T-cell (primary cell): ENCODE results near the gene SLC22A8. TPM values are rescaled to one million over a fixed set of nuclear protein-coding genes. Genes with fewer than 3 reads are reported as not detected.

ENCODE experiments used
- ATAC-seq, 4 experiments: fragments of 200-7000 bp in 3 of 4; fragments of 150-1000 bp in 1 of 4; cut with Tn5 transposase; replicated peaks in 1 of 4; 1 replicate in 3 of 4; 2 replicates in 1 of 4; pipeline ENCODE4 v1.10.0; 2021; ENCODE audit warnings: moderate library complexity in 3 of 4, mild to moderate bottlenecking in 2 of 4, moderate number of reproducible peaks in 1 of 4
- CTCF ChIA-PET, 2 donors: fragments of 300-600 bp; sonication (Branson Sonifier 250); formaldehyde crosslinking; loops; one replicate each; lab custom pipeline; 2022; ENCODE audit warnings: antibody characterized with exemption in 2 of 2; lab: Charles Lee
- POLR2A ChIA-PET, 2 donors: fragments of 300-600 bp; sonication (Branson Sonifier 250); formaldehyde crosslinking; loops; one replicate each; lab custom pipeline; 2022; ENCODE audit warnings: antibody characterized with exemption in 2 of 2; lab: Charles Lee
- DNase-seq, 35 experiments: peaks; one replicate each; pipeline versions ENCODE4 v3.0.0 to v3.0.0-alpha.2; 2013 to 2023
- H3K27ac ChIP-seq: one replicate; pipeline ENCODE4 v1.5.1; 2013; ENCODE audit warnings: low read length
- H3K27me3 ChIP-seq, 2 experiments: replicated peaks in 1 of 2; 1 replicate in 1 of 2; 2 replicates in 1 of 2; pipeline versions ENCODE4 v1.6.1 to v1.7.0; 2013; ENCODE audit warnings: low read length in 1 of 2, mixed read lengths in 1 of 2; ENCODE audit not compliant: control insufficient read depth in 2 of 2, insufficient read depth in 2 of 2; ENCODE audit errors: extremely low read depth in 1 of 2
- H3K36me3 ChIP-seq, 2 donors: 1 replicate in 1 of 2; 2 replicates in 1 of 2; pipeline versions ENCODE4 v1.6.1 to v1.7.0; 2013; ENCODE audit warnings: low read length in 1 of 2; ENCODE audit not compliant: control insufficient read depth in 2 of 2, insufficient read depth in 1 of 2; ENCODE audit errors: extremely low read depth in 1 of 2
- H3K4me1 ChIP-seq, 2 experiments: 1 replicate in 1 of 2; 2 replicates in 1 of 2; pipeline versions ENCODE4 v1.6.1 to v1.7.0; 2013; ENCODE audit warnings: low read length in 2 of 2, mixed read lengths in 1 of 2; ENCODE audit not compliant: insufficient read depth in 2 of 2, control insufficient read depth in 1 of 2; ENCODE audit errors: extremely low read depth in 1 of 2
- H3K4me3 ChIP-seq, 2 donors: 1 replicate in 1 of 2; 2 replicates in 1 of 2; pipeline versions ENCODE4 v1.5.1 to v1.7.0; 2013; ENCODE audit warnings: mild to moderate bottlenecking in 2 of 2, low read length in 1 of 2, moderate library complexity in 1 of 2; ENCODE audit not compliant: control insufficient read depth in 1 of 2; ENCODE audit errors: extremely low read depth in 1 of 2
- H3K9me3 ChIP-seq: 2 replicates; pipeline ENCODE4 v1.7.0; 2013
- H3K27ac Mint-ChIP-seq, 2 donors: one replicate each; pipeline ENCODE4 v1.8.0; 2020 to 2021; ENCODE audit warnings: mild to moderate bottlenecking in 2 of 2, mixed read lengths in 2 of 2
- H3K27me3 Mint-ChIP-seq, 2 donors: one replicate each; pipeline ENCODE4 v1.8.0; 2021 to 2022; ENCODE audit warnings: mixed read lengths in 2 of 2
- H3K36me3 Mint-ChIP-seq: one replicate; pipeline ENCODE4 v1.8.0; 2021; ENCODE audit warnings: mixed read lengths
- H3K4me1 Mint-ChIP-seq, 3 donors: one replicate each; pipeline ENCODE4 v1.8.0; 2020 to 2022; ENCODE audit warnings: mixed read lengths in 3 of 3, mild to moderate bottlenecking in 1 of 3
- H3K4me3 Mint-ChIP-seq, 3 donors: one replicate each; pipeline ENCODE4 v1.8.0; 2020 to 2022; ENCODE audit warnings: mild to moderate bottlenecking in 3 of 3, mixed read lengths in 3 of 3, moderate library complexity in 3 of 3
- H3K9me3 Mint-ChIP-seq, 3 donors: one replicate each; pipeline ENCODE4 v1.8.0; 2020 to 2022; ENCODE audit warnings: mixed read lengths in 3 of 3
- WGBS: methylation state at CpG from one replicate; pipeline ENCODE4 v1.1.5; 2013; ENCODE audit warnings: missing lambda C conversion rate; ENCODE audit not compliant: insufficient coverage; 5-methylcytosine and 5-hydroxymethylcytosine counted together
- total RNA-seq, 35 experiments: library from RNA in 6 of 35; stranded (reverse) in 6 of 35; fragments of 120-200 nt in 1 of 35; gene quantifications; one replicate each; pipeline versions ENCODE4 v1.2.1 to v1.2.4 and lab custom pipeline; 2013 to 2026

Gene SLC22A8
- total RNA-seq, 5 donors from 2014 or later (not counting 1 experiment from before 2014, with no cell fraction given) = not detected

DNA sequence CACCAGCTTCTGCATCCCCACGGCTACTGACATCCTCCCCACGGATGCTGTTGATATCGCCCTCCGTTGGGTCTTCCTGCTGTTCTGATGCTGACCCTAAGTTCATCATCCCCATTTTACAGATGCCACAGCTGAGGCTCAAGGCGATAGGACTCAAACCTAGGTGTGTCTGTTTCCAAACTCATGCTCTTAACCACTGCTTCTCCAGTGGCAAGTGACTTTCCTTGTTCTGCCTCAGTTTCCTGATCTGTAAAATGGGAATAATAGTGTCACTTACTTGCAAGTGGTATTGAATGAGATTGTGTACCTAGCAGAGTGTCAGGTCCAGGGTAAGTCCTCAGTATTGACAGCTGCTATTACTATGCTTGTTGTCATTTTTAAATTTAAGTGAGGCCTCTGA lies 16.5 kb downstream of the SLC22A8 start:
- H3K4me3 Mint-ChIP-seq = no peak overlapping the region
- no peaks in the 10 kb centered on the region for H3K4me1 Mint-ChIP-seq
- no peaks in the 10 kb centered on the region for H3K36me3 Mint-ChIP-seq
- H3K4me3 ChIP-seq = no peak overlapping the region
- ChIA-PET POLR2A (no interaction called here), CTCF (no interaction called here)
- H3K36me3 ChIP-seq = no peaks in the 10 kb centered on the region
- 85% methylated on average over 4 of the region's 5 CpGs for WGBS
- no peaks in the 10 kb centered on the region for H3K9me3 Mint-ChIP-seq
- no peak overlapping the region for H3K27ac ChIP-seq
- DNase-seq = no peak
- no peak for ATAC-seq
- peaks cover 21 to 34% of the 10 kb centered on the region in 2 donors for H3K27me3 Mint-ChIP-seq
- H3K27me3 ChIP-seq = peaks cover 2 to 36% of the 10 kb centered on the region in 2 experiments
- peaks cover 0 to 4% of the 10 kb centered on the region in 2 experiments for H3K4me1 ChIP-seq
- H3K27ac Mint-ChIP-seq = no peak overlapping the region
- H3K9me3 ChIP-seq = no peaks in the 10 kb centered on the region

DNA sequence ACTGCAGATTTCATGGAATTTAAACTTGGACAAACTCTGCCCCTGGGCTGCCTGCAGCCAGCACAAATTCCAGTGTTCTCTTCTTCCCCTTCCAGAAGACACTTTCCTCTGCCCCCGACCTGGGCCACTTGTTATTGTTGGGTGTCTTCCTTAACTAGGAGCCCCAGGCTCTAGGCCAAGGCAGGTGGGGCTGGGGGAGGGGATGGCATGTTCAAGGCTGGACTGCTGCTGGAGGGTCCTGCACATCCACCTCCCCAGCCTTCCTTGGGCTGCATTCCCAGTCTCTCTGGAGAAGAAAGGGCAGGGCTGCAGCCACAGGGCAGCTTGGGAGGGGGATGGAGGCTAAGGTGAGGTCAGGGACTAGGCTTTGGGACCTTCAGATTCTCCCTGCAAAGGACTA lies 19.4 kb downstream of the SLC22A8 start:
- no peak for DNase-seq
- CTCF ChIA-PET = no interaction called here
- no peaks in the 10 kb centered on the region for H3K9me3 Mint-ChIP-seq
- no peaks in the 10 kb centered on the region for H3K36me3 Mint-ChIP-seq
- H3K36me3 ChIP-seq = no peaks in the 10 kb centered on the region
- peaks cover 2 to 39% of the 10 kb centered on the region in 2 experiments for H3K27me3 ChIP-seq
- H3K27me3 Mint-ChIP-seq = peaks cover 32 to 42% of the 10 kb centered on the region in 2 donors
- POLR2A ChIA-PET = no interaction called here
- no peaks in the 10 kb centered on the region for H3K4me1 Mint-ChIP-seq
- no peak for ATAC-seq
- H3K9me3 ChIP-seq = no peaks in the 10 kb centered on the region
- H3K27ac ChIP-seq = no peak overlapping the region
- H3K4me1 ChIP-seq = peaks cover 0 to 4% of the 10 kb centered on the region in 2 experiments
- H3K4me3 ChIP-seq = no peak overlapping the region
- no CpG with 5 or more reads among the region's 1 CpG for WGBS
- H3K4me3 Mint-ChIP-seq = no peak overlapping the region
- no peak overlapping the region for H3K27ac Mint-ChIP-seq

GRCh38 chr11:62994775-62995174 lies 20.9 kb downstream of the SLC22A8 start:
- ATAC-seq (no peak), DNase-seq (no peak)
- Mint-ChIP-seq H3K27me3 (peaks cover 38 to 42% of the 10 kb centered on the region in 2 donors), H3K9me3 (no peaks in the 10 kb centered on the region), H3K27ac (no peak overlapping the region), H3K4me3 (no peak overlapping the region), H3K4me1 (no peaks in the 10 kb centered on the region), H3K36me3 (no peaks in the 10 kb centered on the region)
- Histone ChIP-seq H3K9me3 (no peaks in the 10 kb centered on the region), H3K4me3 (no peak overlapping the region), H3K36me3 (no peaks in the 10 kb centered on the region), H3K4me1 (peaks cover 0 to 4% of the 10 kb centered on the region in 2 experiments), H3K27ac (no peak overlapping the region), H3K27me3 (peaks cover 2 to 38% of the 10 kb centered on the region in 2 experiments)
- 20% methylated on average over 4 of the region's 4 CpGs for WGBS
- POLR2A ChIA-PET = interaction anchor here in 1 of 2 donors (0.6 kb wide), 1 partner anchor 33 kb away, joined by 21 read pairs; no protein-coding TSS in a partner anchor
- CTCF ChIA-PET = no interaction called here

GRCh38 chr11:62988276-62988675 lies 27.4 kb downstream of the SLC22A8 start:
- H3K4me3 Mint-ChIP-seq = no peak overlapping the region
- no peaks in the 10 kb centered on the region for H3K9me3 Mint-ChIP-seq
- H3K4me1 Mint-ChIP-seq = no peaks in the 10 kb centered on the region
- WGBS = 80% methylated on average over 1 of the region's 5 CpGs
- ATAC-seq (no peak), DNase-seq (no peak)
- H3K4me1 ChIP-seq = no peaks in the 10 kb centered on the region
- peaks cover 0 to 20% of the 10 kb centered on the region in 2 experiments for H3K27me3 ChIP-seq
- no peak overlapping the region for H3K27ac ChIP-seq
- no peaks in the 10 kb centered on the region for H3K36me3 Mint-ChIP-seq
- H3K4me3 ChIP-seq = no peak overlapping the region
- no peaks in the 10 kb centered on the region for H3K36me3 ChIP-seq
- no peaks in the 10 kb centered on the region for H3K9me3 ChIP-seq
- H3K27me3 Mint-ChIP-seq = peaks cover 13 to 35% of the 10 kb centered on the region in 2 donors
- H3K27ac Mint-ChIP-seq = no peak overlapping the region
- ChIA-PET POLR2A (no interaction called here), CTCF (interaction anchor here in 1 of 2 donors (1.0 kb wide), 1 partner anchor 12 kb away, joined by 3 read pairs; no protein-coding TSS in a partner anchor)

GRCh38 chr11:62985041-62985750 lies 30.4 kb downstream of the SLC22A8 start:
- Histone ChIP-seq H3K9me3 (no peaks in the 10 kb centered on the region), H3K36me3 (no peaks in the 10 kb centered on the region), H3K4me3 (no peak overlapping the region), H3K4me1 (no peaks in the 10 kb centered on the region), H3K27me3 (peaks cover 0 to 30% of the 10 kb centered on the region in 2 experiments), H3K27ac (no peak overlapping the region)
- peaks cover 10 to 22% of the 10 kb centered on the region in 2 donors for H3K27me3 Mint-ChIP-seq
- ChIA-PET CTCF (no interaction called here), POLR2A (no interaction called here)
- H3K9me3 Mint-ChIP-seq = peaks cover 0 to 3% (median 0%) of the 10 kb centered on the region in 3 donors
- 85% methylated on average over 3 of the region's 3 CpGs for WGBS
- H3K27ac Mint-ChIP-seq = no peak overlapping the region
- no peak for DNase-seq
- H3K36me3 Mint-ChIP-seq = no peaks in the 10 kb centered on the region
- no peaks in the 10 kb centered on the region for H3K4me1 Mint-ChIP-seq
- no peak overlapping the region for H3K4me3 Mint-ChIP-seq
- no peak for ATAC-seq

DNA sequence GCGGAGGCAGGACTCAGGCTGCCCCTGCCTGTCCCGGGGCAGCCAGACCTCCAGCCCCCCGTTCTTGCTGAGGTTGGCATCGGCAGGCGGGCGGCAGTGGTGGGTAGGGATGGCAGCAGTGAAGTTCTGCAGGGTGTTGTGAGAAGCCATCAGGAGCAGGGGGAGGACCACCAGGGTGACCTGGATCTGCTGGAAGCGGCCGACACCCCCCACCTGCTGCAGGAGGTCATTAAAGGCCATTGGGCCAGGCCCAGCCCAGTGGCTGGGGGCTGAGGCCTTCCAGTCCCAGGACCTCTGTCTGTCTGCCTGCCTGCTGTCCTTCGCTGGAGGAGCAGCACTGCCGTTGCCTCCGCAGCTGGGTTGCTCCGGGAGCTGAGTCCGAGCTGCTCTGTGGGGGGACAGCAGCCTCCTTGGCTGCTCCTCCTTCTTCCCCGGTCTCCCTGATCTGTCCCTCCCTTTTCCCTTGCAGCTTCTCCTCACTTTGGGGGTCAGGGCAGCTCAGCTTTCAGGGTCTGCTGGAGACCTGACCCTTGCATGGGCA lies 31.1 kb downstream of the SLC22A8 start, which contains the start of gene SLC22A6:
SLC22A6 (minus strand) TSS at position 517 of the 541 bp plus-strand sequence; CDS start at position 240, 277 bp downstream.
- Mint-ChIP-seq H3K27me3 (peaks cover 13 to 22% of the 10 kb centered on the region in 2 donors), H3K36me3 (no peaks in the 10 kb centered on the region), H3K4me3 (no peak within 1 kb of the TSS), H3K4me1 (no peaks in the 10 kb centered on the region), H3K27ac (no peak within 1 kb of the TSS), H3K9me3 (peaks cover 0 to 4% (median 0%) of the 10 kb centered on the region in 3 donors)
- no peak within 1 kb of the TSS for H3K4me3 ChIP-seq
- no peaks in the 10 kb centered on the region for H3K4me1 ChIP-seq
- DNase-seq (no peak), ATAC-seq (no peak)
- POLR2A ChIA-PET = no interaction called here
- no peak within 1 kb of the TSS for H3K27ac ChIP-seq
- CTCF ChIA-PET = no interaction called here
- H3K36me3 ChIP-seq = no peaks in the 10 kb centered on the region
- 69% methylated on average over 10 of the region's 14 CpGs for WGBS
- H3K27me3 ChIP-seq = peaks cover 0 to 32% of the 10 kb centered on the region in 2 experiments
- H3K9me3 ChIP-seq = no peaks in the 10 kb centered on the region
